GM10266 (cell line): ENCODE measurements around the gene ADGRE2.

ENCODE experiments used
- DNase-seq: peaks from one replicate; pipeline ENCODE4 v3.0.0; 2012; ENCODE audit errors: extremely low spot score
- CTCF ChIP-seq: IDR thresholded peaks from 2 replicates; pipeline ENCODE4 v1.5.1; 2012; ENCODE audit warnings: mild to moderate bottlenecking, low read depth; ENCODE audit not compliant: control insufficient read depth, insufficient read depth; ENCODE audit errors: missing control alignments

Gene ADGRE2

GRCh38 chr19:14718522-14719116, 59.7 kb downstream of the ADGRE2 start:
- no peak for TF ChIP-seq CTCF
- no peak for DNase-seq

- TF ChIP-seq CTCF = no peak
- DNase-seq = no peak
Measured at GRCh38 chr19:14715841-14716240, 62.5 kb downstream of the ADGRE2 start.

GRCh38 chr19:14704450-14704849, 73.9 kb downstream of the ADGRE2 start:
- no peak for TF ChIP-seq CTCF
- no peak for DNase-seq

- no peak for TF ChIP-seq CTCF
- no peak for DNase-seq
Measured at GRCh38 chr19:14703833-14704232, 74.5 kb downstream of the ADGRE2 start.

- TF ChIP-seq CTCF = no peak
- DNase-seq = no peak
Measured at GRCh38 chr19:14700711-14701375, 77.5 kb downstream of the ADGRE2 start.

- no peak for DNase-seq
- no peak for TF ChIP-seq CTCF
Measured at GRCh38 chr19:14699641-14700040, 78.7 kb downstream of the ADGRE2 start.

- TF ChIP-seq CTCF = no peak
- no peak for DNase-seq
Measured at GRCh38 chr19:14695471-14695870, 82.9 kb downstream of the ADGRE2 start.
